DND-41 (cell line): ENCODE results near the gene HTR2C.

Source experiments
- ATAC-seq: fragments of 200-7000 bp; cut with Tn5 transposase; 3 replicates; pipeline ENCODE4 v1.9.1; 2021; ENCODE audit warnings: low read depth; ENCODE audit not compliant: insufficient read depth
- DNase-seq: peaks from one replicate; pipeline ENCODE4 v3.0.0-alpha.2; 2020
- H2AFZ ChIP-seq: 2 replicates; pipeline ENCODE4 v1.6.0; 2012; ENCODE audit warnings: low read depth, low read length
- H3K27ac ChIP-seq: 2 replicates; pipeline ENCODE4 v1.5.1; 2012; ENCODE audit warnings: low read length, inconsistent platforms
- H3K27me3 ChIP-seq: fragments of 200-600 bp; sonication (generic); 2 replicates; pipeline ENCODE4 v1.6.0; 2012; ENCODE audit warnings: low read length, mild to moderate bottlenecking, inconsistent platforms; ENCODE audit not compliant: insufficient read depth, poor library complexity
- H3K36me3 ChIP-seq: 2 replicates; pipeline ENCODE4 v1.5.1; 2012; ENCODE audit warnings: low read length, inconsistent platforms; ENCODE audit not compliant: insufficient read depth
- H3K4me1 ChIP-seq: 2 replicates; pipeline ENCODE4 v1.5.1; 2012; ENCODE audit warnings: mild to moderate bottlenecking, low read length; ENCODE audit not compliant: insufficient read depth
- H3K4me2 ChIP-seq: 2 replicates; pipeline ENCODE4 v1.6.0; 2012; ENCODE audit warnings: mild to moderate bottlenecking, moderate library complexity, low read length, inconsistent platforms; ENCODE audit not compliant: insufficient read depth
- H3K4me3 ChIP-seq, 2 experiments: fragments of 200-600 bp in 1 of 2; shearing (Covaris generic) in 1 of 2; 2 replicates each; pipeline ENCODE4 v1.5.1; 2012 to 2016; ENCODE audit warnings: inconsistent platforms in 2 of 2, low read length in 2 of 2, mild to moderate bottlenecking in 2 of 2, low read depth in 1 of 2, moderate library complexity in 1 of 2
- H3K79me2 ChIP-seq: 2 replicates; pipeline ENCODE4 v1.6.0; 2012; ENCODE audit warnings: low read length, inconsistent platforms; ENCODE audit not compliant: insufficient read depth
- H3K9ac ChIP-seq: 2 replicates; pipeline ENCODE4 v1.6.0; 2012; ENCODE audit warnings: low read depth, mild to moderate bottlenecking, inconsistent platforms, low read length, moderate library complexity
- H3K9me3 ChIP-seq: 2 replicates; pipeline ENCODE4 v1.5.1; 2012; ENCODE audit warnings: low read length, moderate library complexity, mild to moderate bottlenecking, inconsistent platforms; ENCODE audit not compliant: insufficient read depth, severe bottlenecking
- H4K20me1 ChIP-seq: 2 replicates; pipeline ENCODE4 v1.6.0; 2012; ENCODE audit warnings: low read length; ENCODE audit not compliant: insufficient read depth
- EZH2 ChIP-seq: IDR thresholded peaks from 3 replicates; pipeline ENCODE4 v1.6.1; 2012; ENCODE audit warnings: borderline replicate concordance, low read depth, mild to moderate bottlenecking, moderate library complexity, low read length, inconsistent platforms; ENCODE audit not compliant: severe bottlenecking
- TF ChIP-seq, protein P1 (sequence below): IDR thresholded peaks from 2 replicates; pipeline ENCODE4 v1.5.1; 2012; ENCODE audit warnings: borderline replicate concordance, low read length, moderate library complexity, mild to moderate bottlenecking; ENCODE audit not compliant: poor library complexity, severe bottlenecking; ENCODE audit errors: extremely low read depth

Gene HTR2C

DNA sequence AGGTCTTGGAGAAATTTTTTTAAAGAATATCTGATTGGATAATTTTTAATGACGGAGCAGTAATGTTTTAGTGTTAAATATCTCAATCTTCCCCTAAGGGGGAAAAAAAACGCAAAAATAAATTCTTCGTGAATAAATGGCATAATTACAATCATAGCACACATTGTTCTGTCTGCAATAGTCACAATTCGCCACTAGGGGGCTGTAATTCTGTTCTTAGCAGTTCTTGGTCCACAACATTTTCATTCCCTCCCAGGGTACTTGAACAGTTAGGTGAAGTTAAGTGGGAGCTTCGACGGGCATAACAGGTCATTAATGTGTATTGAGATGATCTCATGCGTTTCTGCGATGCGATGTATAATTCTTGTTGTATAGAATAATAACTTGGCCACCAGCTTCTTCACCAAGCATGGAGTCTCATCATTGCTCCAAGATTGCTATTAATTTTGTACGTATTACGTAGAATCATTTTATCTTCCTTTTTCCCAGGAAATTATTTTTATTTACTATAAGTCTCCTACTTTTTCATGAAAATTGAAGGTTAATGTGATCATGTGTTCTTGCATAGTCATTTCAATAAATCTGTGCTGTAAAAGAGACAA, 27.2 kb downstream of the HTR2C start:
- DNase-seq = peak; percentile 13
- TF ChIP-seq, protein P1, sequence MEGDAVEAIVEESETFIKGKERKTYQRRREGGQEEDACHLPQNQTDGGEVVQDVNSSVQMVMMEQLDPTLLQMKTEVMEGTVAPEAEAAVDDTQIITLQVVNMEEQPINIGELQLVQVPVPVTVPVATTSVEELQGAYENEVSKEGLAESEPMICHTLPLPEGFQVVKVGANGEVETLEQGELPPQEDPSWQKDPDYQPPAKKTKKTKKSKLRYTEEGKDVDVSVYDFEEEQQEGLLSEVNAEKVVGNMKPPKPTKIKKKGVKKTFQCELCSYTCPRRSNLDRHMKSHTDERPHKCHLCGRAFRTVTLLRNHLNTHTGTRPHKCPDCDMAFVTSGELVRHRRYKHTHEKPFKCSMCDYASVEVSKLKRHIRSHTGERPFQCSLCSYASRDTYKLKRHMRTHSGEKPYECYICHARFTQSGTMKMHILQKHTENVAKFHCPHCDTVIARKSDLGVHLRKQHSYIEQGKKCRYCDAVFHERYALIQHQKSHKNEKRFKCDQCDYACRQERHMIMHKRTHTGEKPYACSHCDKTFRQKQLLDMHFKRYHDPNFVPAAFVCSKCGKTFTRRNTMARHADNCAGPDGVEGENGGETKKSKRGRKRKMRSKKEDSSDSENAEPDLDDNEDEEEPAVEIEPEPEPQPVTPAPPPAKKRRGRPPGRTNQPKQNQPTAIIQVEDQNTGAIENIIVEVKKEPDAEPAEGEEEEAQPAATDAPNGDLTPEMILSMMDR = peak; percentile 67
- no peak for TF ChIP-seq EZH2
- no peak for ATAC-seq
- H3K9me3 ChIP-seq = no peaks in the 10 kb centered on the region
- H4K20me1 ChIP-seq = no peaks in the 10 kb centered on the region
- no peaks in the 10 kb centered on the region for H3K36me3 ChIP-seq
- H3K9ac ChIP-seq = no peak overlapping the region
- no peaks in the 10 kb centered on the region for H3K27me3 ChIP-seq
- no peaks in the 10 kb centered on the region for H3K4me1 ChIP-seq
- H3K4me3 ChIP-seq = no peak overlapping the region
- H3K79me2 ChIP-seq = no peaks in the 10 kb centered on the region
- H3K4me2 ChIP-seq = no peak overlapping the region
- H3K27ac ChIP-seq = no peak overlapping the region
- no peak overlapping the region for H2AFZ ChIP-seq

- Histone ChIP-seq H3K36me3 (no peaks in the 10 kb centered on the region), H3K4me2 (no peak overlapping the region), H3K27me3 (no peaks in the 10 kb centered on the region), H3K27ac (no peak overlapping the region), H3K79me2 (no peaks in the 10 kb centered on the region), H3K4me1 (no peaks in the 10 kb centered on the region), H3K9ac (no peak overlapping the region), H4K20me1 (no peaks in the 10 kb centered on the region), H3K4me3 (no peak overlapping the region), H2AFZ (no peak overlapping the region), H3K9me3 (no peaks in the 10 kb centered on the region)
- TF ChIP-seq EZH2 = no peak
- TF ChIP-seq, protein P1 = no peak
- no peak for DNase-seq
- ATAC-seq = no peak
Observed at GRCh38 chrX:114615765-114616164, 31.9 kb downstream of the HTR2C start.

GRCh38 chrX:114619874-114620273, 36.0 kb downstream of the HTR2C start:
- Histone ChIP-seq H3K9ac (no peak overlapping the region), H3K9me3 (no peaks in the 10 kb centered on the region), H3K27me3 (no peaks in the 10 kb centered on the region), H3K4me3 (no peak overlapping the region), H3K27ac (no peak overlapping the region), H4K20me1 (no peaks in the 10 kb centered on the region), H2AFZ (no peak overlapping the region), H3K36me3 (no peaks in the 10 kb centered on the region), H3K79me2 (no peaks in the 10 kb centered on the region), H3K4me2 (no peak overlapping the region), H3K4me1 (no peaks in the 10 kb centered on the region)
- no peak for TF ChIP-seq EZH2
- TF ChIP-seq, protein P1 = no peak
- DNase-seq (no peak), ATAC-seq (no peak)
